Endodermal cell (in vitro differentiated cells): ENCODE data around the gene PRR16. TPM values are rescaled to one million over a fixed set of nuclear protein-coding genes. Genes with fewer than 3 reads are reported as not detected.

Experiments
- DNase-seq: peaks from one replicate; pipeline ENCODE4 v3.0.0-alpha.2; 2017
- H3K27ac ChIP-seq: 2 replicates; pipeline ENCODE4 v1.5.1; 2013; ENCODE audit warnings: mild to moderate bottlenecking, low read depth, low read length, moderate library complexity
- H3K27me3 ChIP-seq: 2 replicates; pipeline ENCODE4 v1.6.1; 2013; ENCODE audit warnings: mild to moderate bottlenecking, low read length, moderate library complexity; ENCODE audit not compliant: insufficient read depth, control insufficient read depth, poor library complexity, severe bottlenecking
- H3K36me3 ChIP-seq: 2 replicates; pipeline ENCODE4 v1.7.0; 2013; ENCODE audit warnings: mild to moderate bottlenecking, low read length, moderate library complexity; ENCODE audit not compliant: control insufficient read depth, insufficient read depth
- H3K4me1 ChIP-seq: one replicate; pipeline ENCODE4 v1.7.0; 2013; ENCODE audit warnings: low read length; ENCODE audit not compliant: control insufficient read depth, insufficient read depth
- H3K4me3 ChIP-seq: 2 replicates; pipeline ENCODE4 v1.5.1; 2013; ENCODE audit warnings: mild to moderate bottlenecking, low read length, moderate library complexity
- H3K9ac ChIP-seq: 2 replicates; pipeline ENCODE4 v1.6.1; 2013; ENCODE audit warnings: mild to moderate bottlenecking, low read length, moderate library complexity; ENCODE audit not compliant: poor library complexity, severe bottlenecking; ENCODE audit errors: extremely low read depth
- H3K9me3 ChIP-seq: 2 replicates; pipeline ENCODE4 v1.6.1; 2013; ENCODE audit warnings: mild to moderate bottlenecking, low read length, moderate library complexity; ENCODE audit not compliant: control insufficient read depth
- H3K27ac Mint-ChIP-seq: 2 replicates; pipeline ENCODE4 v1.8.0; 2020; ENCODE audit warnings: mixed read lengths
- H3K27me3 Mint-ChIP-seq: 2 replicates; pipeline ENCODE4 v1.8.0; 2021; ENCODE audit warnings: mild to moderate bottlenecking, mixed read lengths; ENCODE audit not compliant: insufficient read depth
- H3K36me3 Mint-ChIP-seq: 2 replicates; pipeline ENCODE4 v1.8.0; 2020; ENCODE audit warnings: low read depth, mixed read lengths
- H3K4me1 Mint-ChIP-seq: 2 replicates; pipeline ENCODE4 v1.8.0; 2020; ENCODE audit warnings: mixed read lengths
- H3K4me3 Mint-ChIP-seq: 2 replicates; pipeline ENCODE4 v1.8.0; 2020; ENCODE audit warnings: mild to moderate bottlenecking, moderate library complexity, mixed read lengths
- H3K9me3 Mint-ChIP-seq: 2 replicates; pipeline ENCODE4 v1.8.0; 2020; ENCODE audit warnings: mild to moderate bottlenecking, mixed read lengths
- WGBS, 2 experiments: methylation state at CpG; one replicate each; pipeline versions ENCODE4 v1.1.5 to v1.1.7; 2013; ENCODE audit warnings: missing lambda C conversion rate in 2 of 2, mixed read lengths in 1 of 2; ENCODE audit not compliant: insufficient coverage in 1 of 2, insufficient read length in 1 of 2; 5-methylcytosine and 5-hydroxymethylcytosine counted together
- total RNA-seq, 2 donors: library from RNA; stranded (reverse); fragmentation: NEBNext Ultra II Directional in 1 of 2; extraction: Animal tissue kit (Norgen Biotek cat#: 25700) in 1 of 2; gene quantifications; 2 replicates in 1 of 2; 3 replicates in 1 of 2; pipeline ENCODE4 v1.2.1, GENCODE V29; 2021
- TF ChIP-seq, protein P1 (sequence below): fragments of 200-600 bp; sonication (generic); conservative IDR thresholded peaks from 2 replicates; pipeline ENCODE4 v1.5.0; 2021; ENCODE audit warnings: antibody characterized with exemption, mild to moderate bottlenecking

Gene PRR16
- total RNA-seq, 2 donors from 2014 or later = 0.53 to 0.64 TPM

DNA sequence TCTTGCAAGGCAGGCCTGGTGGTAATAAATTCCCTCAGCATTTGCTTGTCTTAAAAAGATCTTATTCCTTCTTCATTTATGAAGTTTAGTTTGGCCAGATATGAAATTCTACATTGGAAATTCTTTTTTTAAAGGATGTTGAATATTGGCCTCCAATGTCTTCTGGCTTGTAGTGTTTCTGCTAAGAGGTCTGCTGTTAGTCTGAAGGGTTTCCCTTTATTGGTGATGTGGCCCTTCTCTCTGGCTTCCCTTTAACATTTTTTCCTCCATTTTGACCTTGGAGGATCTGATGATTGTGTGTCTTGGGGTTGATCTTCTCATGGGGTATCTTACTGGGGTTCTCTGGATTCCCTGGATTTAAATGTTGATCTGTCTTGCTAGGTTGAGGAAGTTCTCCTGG lies 33.5 kb upstream of the PRR16 start:
- H3K4me1 Mint-ChIP-seq = peaks cover 2% of the 10 kb centered on the region
- Histone ChIP-seq H3K4me1 (no peaks in the 10 kb centered on the region), H3K9ac (no peak overlapping the region), H3K4me3 (no peak overlapping the region), H3K27ac (no peak overlapping the region), H3K27me3 (no peaks in the 10 kb centered on the region), H3K9me3 (peaks cover 24% of the 10 kb centered on the region), H3K36me3 (no peaks in the 10 kb centered on the region)
- H3K27me3 Mint-ChIP-seq = no peaks in the 10 kb centered on the region
- TF ChIP-seq, protein P1, sequence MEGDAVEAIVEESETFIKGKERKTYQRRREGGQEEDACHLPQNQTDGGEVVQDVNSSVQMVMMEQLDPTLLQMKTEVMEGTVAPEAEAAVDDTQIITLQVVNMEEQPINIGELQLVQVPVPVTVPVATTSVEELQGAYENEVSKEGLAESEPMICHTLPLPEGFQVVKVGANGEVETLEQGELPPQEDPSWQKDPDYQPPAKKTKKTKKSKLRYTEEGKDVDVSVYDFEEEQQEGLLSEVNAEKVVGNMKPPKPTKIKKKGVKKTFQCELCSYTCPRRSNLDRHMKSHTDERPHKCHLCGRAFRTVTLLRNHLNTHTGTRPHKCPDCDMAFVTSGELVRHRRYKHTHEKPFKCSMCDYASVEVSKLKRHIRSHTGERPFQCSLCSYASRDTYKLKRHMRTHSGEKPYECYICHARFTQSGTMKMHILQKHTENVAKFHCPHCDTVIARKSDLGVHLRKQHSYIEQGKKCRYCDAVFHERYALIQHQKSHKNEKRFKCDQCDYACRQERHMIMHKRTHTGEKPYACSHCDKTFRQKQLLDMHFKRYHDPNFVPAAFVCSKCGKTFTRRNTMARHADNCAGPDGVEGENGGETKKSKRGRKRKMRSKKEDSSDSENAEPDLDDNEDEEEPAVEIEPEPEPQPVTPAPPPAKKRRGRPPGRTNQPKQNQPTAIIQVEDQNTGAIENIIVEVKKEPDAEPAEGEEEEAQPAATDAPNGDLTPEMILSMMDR = no peak
- no peaks in the 10 kb centered on the region for H3K36me3 Mint-ChIP-seq
- H3K27ac Mint-ChIP-seq = no peak overlapping the region
- H3K9me3 Mint-ChIP-seq = peaks cover 54% of the 10 kb centered on the region
- no peak for DNase-seq
- no peak overlapping the region for H3K4me3 Mint-ChIP-seq

DNA sequence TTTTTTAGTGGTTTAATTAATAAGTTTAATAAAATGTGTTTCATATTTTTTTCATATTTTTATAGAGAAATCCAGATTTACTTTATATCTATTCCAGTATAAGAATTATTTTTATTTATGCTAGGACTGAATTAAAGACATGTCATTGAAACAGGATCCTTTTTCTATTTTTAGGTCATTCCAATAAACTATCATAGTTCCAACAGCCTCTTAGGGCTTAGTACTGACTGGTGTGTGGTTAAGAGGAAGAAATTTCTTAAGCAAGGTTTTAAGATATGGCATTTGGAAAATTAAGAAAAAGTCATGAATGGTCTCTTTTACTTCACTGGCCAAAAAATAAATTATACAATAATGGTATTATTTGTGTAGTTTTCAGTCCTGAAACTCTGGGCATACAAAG lies 31.2 kb upstream of the PRR16 start:
- Histone ChIP-seq H3K36me3 (no peaks in the 10 kb centered on the region), H3K9me3 (peaks cover 17% of the 10 kb centered on the region), H3K27ac (no peak overlapping the region), H3K9ac (no peak overlapping the region), H3K4me1 (no peaks in the 10 kb centered on the region), H3K27me3 (no peaks in the 10 kb centered on the region), H3K4me3 (no peak overlapping the region)
- Mint-ChIP-seq H3K36me3 (no peaks in the 10 kb centered on the region), H3K27me3 (no peaks in the 10 kb centered on the region), H3K27ac (no peak overlapping the region), H3K4me3 (no peak overlapping the region), H3K4me1 (peaks cover 2% of the 10 kb centered on the region), H3K9me3 (peaks cover 37% of the 10 kb centered on the region)
- no peak for DNase-seq
- TF ChIP-seq, protein P1 = no peak

DNA sequence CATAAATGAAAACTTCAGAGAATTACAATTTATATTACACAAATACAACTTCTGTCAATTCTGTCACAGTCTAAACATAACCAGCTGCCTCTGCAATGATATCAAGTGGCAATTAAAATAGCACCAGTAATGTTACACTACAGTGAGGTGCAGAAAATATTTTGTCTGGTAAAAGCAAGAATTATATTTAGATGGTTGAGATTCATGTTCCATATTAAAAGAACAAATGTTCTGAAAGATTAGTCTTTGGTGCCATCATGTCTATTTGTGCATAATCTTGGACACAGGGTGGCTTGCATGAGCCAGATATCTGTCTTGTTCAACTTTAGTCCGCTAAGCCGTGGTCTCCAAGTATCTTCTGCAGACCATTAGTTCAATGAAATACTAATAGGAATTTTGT lies 29.0 kb upstream of the PRR16 start:
- Mint-ChIP-seq H3K36me3 (no peaks in the 10 kb centered on the region), H3K27me3 (no peaks in the 10 kb centered on the region), H3K9me3 (peaks cover 17% of the 10 kb centered on the region), H3K27ac (no peak overlapping the region), H3K4me3 (no peak overlapping the region), H3K4me1 (no peaks in the 10 kb centered on the region)
- Histone ChIP-seq H3K27ac (no peak overlapping the region), H3K4me3 (no peak overlapping the region), H3K4me1 (no peaks in the 10 kb centered on the region), H3K9ac (no peak overlapping the region), H3K27me3 (no peaks in the 10 kb centered on the region), H3K9me3 (peaks cover 12% of the 10 kb centered on the region), H3K36me3 (no peaks in the 10 kb centered on the region)
- 92 to 93% methylated on average over 2 of the region's 2 CpGs for WGBS, 2 experiments
- no peak for DNase-seq
- TF ChIP-seq, protein P1 = no peak
